T follicular helper cell (primary cell): Measurements from ENCODE around the gene SLC43A1.
A peak's percentile ranks its signal among the peaks of the same experiment; 100 is the strongest.

ENCODE experiments used
- DNase-seq: peaks from one replicate; pipeline ENCODE4 v3.0.0-alpha.2; 2020; ENCODE audit warnings: low read depth

Gene SLC43A1

GRCh38 chr11:57497303-57498247, 17.9 kb downstream of the SLC43A1 start:
- DNase-seq, result no peak

GRCh38 chr11:57496109-57496820, 19.2 kb downstream of the SLC43A1 start:
- no peak for DNase-seq

GRCh38 chr11:57493507-57494503, 21.7 kb downstream of the SLC43A1 start:
- peak; percentile 63 for DNase-seq

DNA sequence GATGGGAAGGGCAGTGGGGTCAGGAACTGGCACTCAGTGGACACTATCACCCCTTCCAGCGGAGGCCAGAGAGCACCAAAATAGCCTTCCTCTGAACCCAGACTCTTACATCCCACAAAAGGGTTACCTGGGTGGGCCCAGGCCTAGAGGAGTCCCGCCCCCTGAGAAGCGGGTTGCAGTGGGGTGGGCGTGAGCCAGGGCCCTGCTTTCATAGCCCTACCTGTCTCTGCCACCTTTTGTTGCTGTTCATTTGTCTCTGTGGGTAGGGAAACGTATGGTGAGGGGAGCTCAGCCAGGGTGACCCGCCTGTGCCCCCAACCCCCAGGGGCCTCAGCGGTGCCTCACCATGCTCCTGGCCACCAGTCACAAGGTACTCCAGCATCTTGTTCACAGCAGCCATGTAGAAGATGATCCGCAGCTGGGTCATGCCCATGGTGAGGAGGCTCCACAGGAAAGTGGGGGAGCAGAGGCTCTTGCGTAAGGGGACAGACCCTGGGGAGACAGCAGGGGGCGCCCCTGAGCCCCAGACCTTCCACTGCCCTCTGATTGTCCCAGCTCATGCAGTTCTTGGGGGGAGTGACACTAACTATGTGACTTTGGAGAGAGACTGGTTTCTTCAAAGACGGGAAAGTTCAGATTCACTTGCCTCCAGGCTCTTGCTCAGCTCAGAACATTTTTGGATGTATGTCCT, 24.0 kb downstream of the SLC43A1 start:
- DNase-seq, result no peak

DNA sequence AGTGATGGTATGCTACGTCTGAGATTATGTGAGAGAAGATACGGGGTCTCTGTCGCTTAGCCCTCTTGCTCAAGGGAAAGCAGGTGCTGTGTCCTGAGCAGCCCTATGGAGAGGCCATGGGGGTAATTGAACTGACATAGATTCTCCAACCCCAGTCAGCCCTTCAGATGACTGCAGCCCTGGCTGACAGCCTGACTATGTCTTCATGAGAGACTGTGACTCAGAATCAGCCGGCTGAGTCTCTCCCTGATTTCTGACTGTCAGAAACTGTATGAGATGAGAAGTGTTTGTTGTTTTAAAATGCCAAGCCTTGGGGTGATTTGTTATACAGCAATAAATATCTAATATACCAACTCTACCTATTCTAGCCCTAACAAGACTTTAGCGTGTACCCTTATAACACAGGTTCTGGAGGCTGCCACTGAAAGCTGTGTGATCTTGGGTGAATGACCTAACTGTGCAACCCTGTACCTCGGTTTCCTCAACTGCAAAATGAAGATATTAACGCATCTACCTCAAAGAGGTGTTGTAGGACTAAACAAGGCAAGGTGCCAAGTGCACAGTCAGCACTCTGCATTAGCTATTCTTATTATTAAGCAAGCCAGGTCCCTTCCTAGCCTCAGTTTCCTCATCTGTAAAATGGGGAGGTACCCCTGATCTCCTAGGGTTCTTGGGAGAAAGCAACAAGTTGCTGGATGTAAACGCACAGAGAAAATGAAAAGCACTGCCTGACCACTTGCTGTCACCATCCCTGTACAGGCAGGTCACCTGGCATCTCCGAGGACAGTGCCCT, 24.9 kb downstream of the SLC43A1 start:
- DNase-seq, result no peak

GRCh38 chr11:57487920-57488659, 27.4 kb downstream of the SLC43A1 start:
- DNase-seq, result no peak

DNA sequence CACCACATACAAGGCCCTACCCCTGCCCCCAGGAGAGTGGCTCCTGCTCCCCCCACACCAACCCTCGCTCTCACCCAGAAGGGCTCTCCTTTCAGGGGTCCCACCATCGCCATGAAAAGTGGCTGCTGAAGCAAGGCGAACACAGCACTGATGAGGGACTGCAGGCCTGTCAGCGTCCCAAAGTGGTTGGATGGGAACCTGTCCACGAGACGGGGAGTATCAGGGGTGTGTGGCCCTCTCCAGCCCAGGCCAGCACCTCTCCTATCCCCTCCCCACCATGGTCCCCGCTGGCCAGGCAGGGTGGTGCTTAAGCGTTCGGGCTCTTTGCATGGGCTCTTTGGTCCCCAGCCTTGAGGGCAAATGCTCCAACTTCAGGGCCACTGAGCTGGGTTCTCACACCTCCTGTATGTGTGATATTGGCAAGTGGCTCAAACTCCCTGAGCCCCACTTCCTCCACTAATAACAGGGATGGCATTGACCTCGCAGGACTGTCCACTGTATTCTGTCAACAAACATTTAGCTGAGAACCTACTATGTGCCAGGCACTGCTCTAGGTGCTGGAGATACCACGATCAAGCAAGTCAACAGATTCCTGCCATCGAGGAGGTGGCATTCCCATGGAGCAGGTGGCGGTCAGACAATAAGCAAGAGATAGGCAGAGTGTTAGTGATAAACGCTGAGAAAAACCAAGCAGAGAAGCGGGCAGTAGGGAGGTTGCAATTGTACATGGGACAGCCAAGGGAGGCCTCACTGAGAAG, 28.3 kb downstream of the SLC43A1 start:
- no peak for DNase-seq

DNA sequence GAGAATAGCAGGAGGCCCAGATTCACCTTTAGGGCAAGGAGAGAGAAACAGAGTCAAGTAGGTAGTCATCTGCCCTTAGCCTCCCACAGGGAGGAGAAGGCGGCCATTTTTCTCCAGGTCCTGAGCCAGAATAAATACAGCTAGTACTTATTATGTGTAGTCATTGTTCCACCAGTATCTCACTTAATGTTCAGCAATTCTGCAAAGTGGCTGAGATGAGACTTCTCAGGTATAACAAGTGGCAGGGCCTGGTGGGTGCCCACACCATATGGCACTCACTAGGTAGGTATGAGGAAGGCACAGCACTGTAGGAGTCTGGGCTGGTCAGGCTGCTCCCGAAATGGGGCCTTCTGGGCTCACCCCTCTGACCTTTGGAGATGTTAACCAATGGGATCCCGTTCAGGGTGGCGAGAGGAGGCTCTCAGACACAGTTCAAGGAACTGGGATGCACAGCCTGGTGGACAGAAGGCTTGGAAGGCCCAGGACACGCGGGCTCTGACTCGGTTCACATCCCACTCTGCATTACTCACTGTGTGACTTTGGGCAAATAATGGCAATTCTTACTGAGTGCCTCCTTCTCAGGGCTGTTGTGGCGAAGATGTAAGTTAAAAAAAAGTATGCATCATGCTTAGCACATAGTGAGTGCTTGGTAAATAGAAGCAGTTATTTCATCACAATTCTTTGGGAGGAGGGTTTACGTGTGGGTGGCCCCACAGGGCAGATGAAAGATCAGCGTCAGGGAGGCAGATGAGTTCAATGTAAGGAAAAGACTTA, 30.1 kb downstream of the SLC43A1 start:
- no peak for DNase-seq

DNA sequence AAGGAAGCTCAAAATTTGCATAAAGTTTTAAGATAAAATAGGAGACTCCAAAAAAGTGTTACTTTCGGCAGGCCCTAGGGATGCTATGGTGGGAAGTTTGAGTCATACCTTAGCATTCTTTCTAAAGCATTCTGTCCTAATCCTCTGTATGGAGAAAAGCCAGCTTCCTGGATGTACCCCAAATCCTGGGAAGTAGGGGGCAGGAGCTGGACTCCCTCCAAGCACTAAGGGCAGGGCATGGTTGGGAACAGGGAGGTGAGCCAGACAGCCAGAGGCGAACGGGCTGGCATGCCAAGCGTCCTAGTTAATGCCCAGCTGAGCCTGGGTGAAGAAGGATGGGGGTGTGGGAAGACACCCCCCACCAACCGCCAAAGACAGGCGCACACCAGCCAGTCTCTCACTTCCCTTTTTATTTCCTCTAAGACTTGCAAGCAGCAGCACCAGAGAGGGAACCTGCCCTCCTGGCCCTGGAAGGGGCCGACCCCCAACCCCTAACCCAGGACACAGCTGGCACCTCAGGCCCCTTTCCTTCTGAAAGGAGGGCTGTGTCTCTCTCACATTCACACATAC, 31.3 kb downstream of the SLC43A1 start:
- no peak for DNase-seq

GRCh38 chr11:57483562-57483918, 32.0 kb downstream of the SLC43A1 start:
- DNase-seq, result no peak

DNA sequence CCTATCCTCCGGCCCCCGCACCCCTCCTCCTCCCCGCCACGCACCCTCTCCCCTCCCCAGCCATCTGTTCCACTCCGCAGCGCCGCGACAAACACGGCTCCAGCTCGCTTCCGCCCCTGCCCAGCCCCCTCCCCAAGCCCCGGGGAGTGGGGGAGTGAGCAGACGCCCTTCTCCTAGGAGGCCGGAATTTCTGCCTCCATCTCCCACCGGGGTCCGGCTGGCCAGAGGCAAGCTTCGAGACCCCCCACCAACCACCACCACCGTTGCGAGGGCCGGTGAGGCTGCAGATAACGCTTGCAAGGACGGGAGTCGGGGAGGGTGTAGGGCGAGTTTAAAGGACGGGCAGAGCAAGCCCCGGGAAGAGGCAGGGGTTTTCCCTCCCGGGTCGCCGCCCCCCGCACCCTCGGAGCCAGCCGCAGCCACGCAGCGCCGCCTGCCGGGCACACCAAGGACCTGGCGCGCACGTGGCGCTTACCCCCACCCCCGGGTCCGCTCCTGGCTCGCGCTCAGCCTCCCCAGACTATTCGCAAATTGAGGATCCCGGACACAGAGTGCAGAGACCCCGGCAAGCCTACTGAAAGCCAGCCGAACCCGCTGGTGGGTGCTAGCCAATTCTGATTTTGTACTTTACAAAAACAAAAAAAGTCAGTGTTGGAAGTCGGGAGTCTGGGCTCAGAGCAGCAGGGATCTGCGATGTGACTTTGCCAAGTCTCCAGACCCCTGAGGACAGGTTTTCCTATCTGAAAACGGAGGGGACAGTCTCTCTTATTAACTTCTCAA, 32.5 kb downstream of the SLC43A1 start:
- DNase-seq, result peak; percentile 53

GRCh38 chr11:57481915-57482781, 33.4 kb downstream of the SLC43A1 start:
- DNase-seq, result no peak

- no peak for DNase-seq
Observed at GRCh38 chr11:57481315-57481714, 34.2 kb downstream of the SLC43A1 start.

GRCh38 chr11:57480409-57481137, 34.9 kb downstream of the SLC43A1 start:
- peak; percentile 41 for DNase-seq

- no peak for DNase-seq
Observed at GRCh38 chr11:57479911-57480310, 35.6 kb downstream of the SLC43A1 start.
